ENCODE results near the gene ASMTL.

DNA sequence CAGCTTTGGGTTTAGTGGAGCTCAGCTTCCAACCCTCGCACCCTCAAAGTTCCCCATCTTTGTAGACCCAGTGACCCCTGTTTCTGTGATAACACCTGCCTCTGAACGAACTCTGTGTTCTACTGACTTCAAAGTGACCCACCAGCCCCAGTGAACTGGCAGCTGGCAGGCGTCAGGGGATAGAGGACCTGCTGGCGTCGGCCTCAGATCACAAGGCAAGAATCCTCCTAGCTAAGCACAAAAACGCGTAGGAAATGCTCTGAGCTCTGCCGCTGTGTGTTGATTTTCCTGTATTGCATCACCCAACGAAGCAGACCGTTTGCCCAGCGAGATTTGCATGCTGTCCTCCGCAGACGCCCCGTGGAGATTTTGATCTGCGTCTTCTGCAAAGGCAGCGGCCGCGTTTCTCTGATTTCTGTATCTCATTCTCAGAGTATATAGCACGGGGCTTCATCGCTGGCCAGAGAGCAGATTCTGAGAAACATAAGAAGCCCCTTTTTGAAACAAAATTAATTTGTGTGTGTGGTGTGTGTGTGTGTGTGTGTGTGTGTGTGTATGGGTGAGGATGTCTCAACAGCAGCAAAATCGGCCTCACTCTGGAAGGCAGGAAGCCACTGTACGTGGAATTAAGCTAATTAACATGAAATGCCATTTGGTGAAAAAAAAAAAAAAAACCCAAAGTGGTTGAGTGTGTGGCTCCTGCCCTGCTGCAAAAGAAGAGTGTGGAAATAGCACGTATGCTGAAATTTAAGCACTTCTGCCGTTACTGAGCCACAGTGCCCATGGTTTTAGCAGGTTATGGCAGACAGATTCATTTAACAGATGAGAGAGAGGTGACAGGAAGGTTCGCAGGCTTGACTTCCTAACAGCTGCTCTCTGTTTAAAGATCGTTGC is 29.2 kb upstream of the ASMTL start:
- TF ChIP-seq, protein P1, sequence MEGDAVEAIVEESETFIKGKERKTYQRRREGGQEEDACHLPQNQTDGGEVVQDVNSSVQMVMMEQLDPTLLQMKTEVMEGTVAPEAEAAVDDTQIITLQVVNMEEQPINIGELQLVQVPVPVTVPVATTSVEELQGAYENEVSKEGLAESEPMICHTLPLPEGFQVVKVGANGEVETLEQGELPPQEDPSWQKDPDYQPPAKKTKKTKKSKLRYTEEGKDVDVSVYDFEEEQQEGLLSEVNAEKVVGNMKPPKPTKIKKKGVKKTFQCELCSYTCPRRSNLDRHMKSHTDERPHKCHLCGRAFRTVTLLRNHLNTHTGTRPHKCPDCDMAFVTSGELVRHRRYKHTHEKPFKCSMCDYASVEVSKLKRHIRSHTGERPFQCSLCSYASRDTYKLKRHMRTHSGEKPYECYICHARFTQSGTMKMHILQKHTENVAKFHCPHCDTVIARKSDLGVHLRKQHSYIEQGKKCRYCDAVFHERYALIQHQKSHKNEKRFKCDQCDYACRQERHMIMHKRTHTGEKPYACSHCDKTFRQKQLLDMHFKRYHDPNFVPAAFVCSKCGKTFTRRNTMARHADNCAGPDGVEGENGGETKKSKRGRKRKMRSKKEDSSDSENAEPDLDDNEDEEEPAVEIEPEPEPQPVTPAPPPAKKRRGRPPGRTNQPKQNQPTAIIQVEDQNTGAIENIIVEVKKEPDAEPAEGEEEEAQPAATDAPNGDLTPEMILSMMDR (IDR thresholded peaks at IDR 0.05): peak in 1 of 4 donors; percentile 8
- no peak for TF ChIP-seq POLR2A (IDR thresholded peaks at IDR 0.05)

All from right lobe of liver (tissue), 4 donors.